GM12878 (cell line): ENCODE measurements around the gene BLACAT1. TPM values are rescaled to one million over a fixed set of nuclear protein-coding genes. Genes with fewer than 3 reads are reported as not detected.
A peak's percentile ranks its signal among the peaks of the same experiment; 100 is the strongest.
"Not testable (repeated sequence)": the region's sequence is repeated elsewhere in the genome, so short reads cannot be mapped to it uniquely, and the experiment has no call there.

Experiments
- ATAC-seq: fragments of 200-7000 bp; cut with Tn5 transposase; 3 replicates; pipeline ENCODE4 v1.9.1; 2020; ENCODE audit warnings: mild to moderate bottlenecking, moderate library complexity
- BruUV-seq: library from RNA; stranded (reverse); fragments of 400-500 nt; replicated peaks from 2 replicates; lab custom pipeline; 2021; lab: Mats Ljungman, UMichigan
- CTCF ChIA-PET: fragments of 300-600 bp; sonication (Branson Sonifier 250); formaldehyde crosslinking; extraction: SDS; loops from one replicate; lab custom pipeline; 2021; ENCODE audit warnings: inconsistent platforms; lab: Yijun Ruan, JAX
- POLR2A ChIA-PET: fragments of 350-600 bp; formaldehyde crosslinking; extraction: SDS; loops from one replicate; lab custom pipeline; 2021; ENCODE audit warnings: inconsistent platforms; lab: Charles Lee
- RAD21 ChIA-PET: fragments of 300-600 bp; sonication (Branson Sonifier 250); formaldehyde crosslinking; loops from one replicate; lab custom pipeline; 2023; ENCODE audit warnings: antibody characterized with exemption; ENCODE audit not compliant: unreplicated experiment; lab: Charles Lee
- SMC1A ChIA-PET: fragments of 300-600 bp; sonication (Branson Sonifier 250); formaldehyde crosslinking; loops from one replicate; lab custom pipeline; 2023; ENCODE audit not compliant: unreplicated experiment, uncharacterized antibody; lab: Charles Lee
- DNase-seq: peaks from one replicate; pipeline ENCODE4 v3.0.0-alpha.2; 2011; ENCODE audit warnings: low read depth, low spot score
- FAIRE-seq: peaks from 3 replicates; lab custom pipeline; 2011; peaks lifted over from hg19 to GRCh38; lab: Jason Lieb, UNC
- H2AFZ ChIP-seq: 2 replicates; pipeline ENCODE4 v1.6.0; 2011; ENCODE audit warnings: low read depth, low read length, control low read depth; ENCODE audit not compliant: control insufficient read depth
- H3K27ac ChIP-seq: 2 replicates; pipeline ENCODE4 v1.5.1; 2011; ENCODE audit warnings: control low read depth; ENCODE audit not compliant: control insufficient read depth, insufficient read depth
- H3K27me3 ChIP-seq, 2 experiments: replicated peaks in 1 of 2; 2 replicates each; pipeline versions ENCODE4 v1.6.0 to v1.6.1; 2011; ENCODE audit warnings: low read length in 1 of 2; ENCODE audit not compliant: control insufficient read depth in 2 of 2, insufficient read depth in 2 of 2
- H3K36me3 ChIP-seq, 2 experiments: 2 replicates each; pipeline ENCODE4 v1.5.1; 2011; ENCODE audit warnings: low read length in 1 of 2; ENCODE audit not compliant: control insufficient read depth in 2 of 2, insufficient read depth in 2 of 2
- H3K4me1 ChIP-seq: 2 replicates; pipeline ENCODE4 v1.6.1; 2011; ENCODE audit warnings: mild to moderate bottlenecking, low read length, moderate library complexity, mixed read lengths; ENCODE audit not compliant: control insufficient read depth, insufficient read depth
- H3K4me2 ChIP-seq: 2 replicates; pipeline ENCODE4 v1.6.0; 2011; ENCODE audit warnings: control low read depth; ENCODE audit not compliant: control insufficient read depth, insufficient read depth
- H3K4me3 ChIP-seq: fragments of 200-600 bp; sonication (generic); 2 replicates; pipeline ENCODE4 v1.5.1; 2016
- H3K79me2 ChIP-seq: 2 replicates; pipeline ENCODE4 v1.6.0; 2011; ENCODE audit warnings: low read length; ENCODE audit not compliant: control insufficient read depth, insufficient read depth
- H3K9ac ChIP-seq: 2 replicates; pipeline ENCODE4 v1.8.0; 2011; ENCODE audit warnings: low read length, control low read depth, mixed read lengths; ENCODE audit not compliant: control insufficient read depth, insufficient read depth
- H3K9me3 ChIP-seq: replicated peaks from 3 replicates; pipeline ENCODE4 v1.5.1; 2011; ENCODE audit warnings: mild to moderate bottlenecking, low read length; ENCODE audit not compliant: control insufficient read depth, insufficient read depth
- H4K20me1 ChIP-seq: 2 replicates; pipeline ENCODE4 v1.6.0; 2011; ENCODE audit not compliant: control insufficient read depth, insufficient read depth
- WGBS: methylation state at CpG from one replicate; pipeline ENCODE4 v1.1.6; 2016; ENCODE audit warnings: low lambda C conversion rate; ENCODE audit not compliant: insufficient replicate concordance, insufficient coverage; ENCODE audit errors: missing lambda C conversion rate; 5-methylcytosine and 5-hydroxymethylcytosine counted together
- in situ Hi-C: fragments of 300-500 bp; cut with MboI; formaldehyde crosslinking; loops from 9 replicates; pipeline ENCODE4 v1.14.3; 2018; ENCODE audit warnings: mixed read lengths
- intact Hi-C: fragments of 100-400 bp; cut with micrococcal nuclease; formaldehyde crosslinking; loops from one replicate; pipeline ENCODE4 v1.14.2; 2022; ENCODE audit not compliant: unreplicated experiment
- microRNA counts: library from miRNA; unstranded; fragments of <30 nt; microRNA quantifications from one replicate; lab custom pipeline; 2016
- microRNA-seq: library from miRNA; unstranded; fragments of <30 nt; microRNA quantifications from one replicate; pipeline ENCODE4, GENCODE V29; 2018
- polyA plus RNA-seq, 11 experiments: library from polyadenylated mRNA; depleted of rRNA in 4 of 11; unstranded in 6 of 11; stranded (reverse) in 5 of 11; fragments of >200 nt; fragmentation: Nextera tagmentation in 4 of 11; fragmentation: Illumina TruSeq in 1 of 11; extraction: Ambion mirVana in 4 of 11; extraction: Trizol in 1 of 11; gene quantifications; 1 replicate in 1 of 11; 2 replicates in 10 of 11; pipeline versions ENCODE4 v1.2.1 to v1.2.3, GENCODE V29; 2011 to 2016; ENCODE audit warnings: inconsistent platforms in 2 of 11, missing spikeins in 2 of 11, low read depth in 1 of 11
- small RNA-seq: library from RNA; depleted of rRNA; stranded (forward); fragments of <200 nt; gene quantifications from one replicate; pipeline ENCODE3, GENCODE V24; 2014
- total RNA-seq, 4 experiments: library from RNA; depleted of rRNA in 3 of 4; stranded (reverse); fragments of >200 nt in 3 of 4; fragmentation: Illumina TruSeq in 1 of 4; extraction: Trizol in 1 of 4; gene quantifications; 2 replicates each; pipeline versions ENCODE4 v1.2.1 to v1.2.3, GENCODE V29; 2013 to 2021

Gene BLACAT1
- total and polyA plus RNA-seq, 10 of the 15 experiments (the other 5 are each of a cell fraction or from before 2014, with no cell fraction given), result 0.04 to 1.6 (median 0.15) TPM; not detected in 1

DNA sequence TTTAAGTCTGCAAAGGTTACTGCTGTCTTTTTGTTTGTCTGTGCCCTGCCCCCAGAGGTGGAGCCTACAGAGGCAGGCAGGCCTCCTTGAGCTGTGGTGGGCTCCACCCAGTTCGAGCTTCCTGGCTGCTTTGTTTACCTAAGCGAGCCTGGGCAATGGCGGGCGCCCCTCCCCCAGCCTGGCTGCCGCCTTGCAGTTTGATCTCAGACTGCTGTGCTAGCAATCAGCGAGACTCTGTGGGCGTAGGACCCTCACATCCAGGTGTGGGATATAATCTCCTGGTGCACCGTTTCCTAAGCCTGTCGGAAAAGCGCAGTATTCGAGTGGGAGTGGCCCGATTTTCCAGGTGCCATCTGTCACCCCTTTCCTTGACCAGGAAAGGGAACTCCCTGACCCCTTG lies 49.6 kb downstream of the BLACAT1 start:
- H3K9ac ChIP-seq, intact Hi-C loops, H3K4me3 ChIP-seq, H3K9me3 ChIP-seq, H3K4me2 ChIP-seq, H3K27ac ChIP-seq, H3K27me3 ChIP-seq, FAIRE-seq, H3K36me3 ChIP-seq, SMC1A ChIA-PET, H2AFZ ChIP-seq, H3K79me2 ChIP-seq, POLR2A ChIA-PET, in situ Hi-C loops, BruUV-seq, ATAC-seq, H3K4me1 ChIP-seq, H4K20me1 ChIP-seq, RAD21 ChIA-PET, DNase-seq: not testable (repeated sequence)
- CTCF ChIA-PET, result interaction anchor here (1.3 to 1.6 kb wide), 3 partner anchors 9 to 79 kb away, joined by 3 to 4 read pairs (median 3); no protein-coding TSS in a partner anchor
- WGBS, result 25% methylated on average over 11 of the region's 12 CpGs

MicroRNA genes within 50 kb of the gene (microRNA counts, 767-probe panel; counts per million panel counts)
- microRNA hsa-miR-135b-5p (lab: Ali Mortazavi, UCI), result 2,507 counts per million, percentile 84 among the panel's probes with 10 or more counts

Small RNAs within 50 kb of the gene (microRNA-seq; reads per million reads assigned to microRNA genes)
- gene MIR135B, result 786 reads per million, percentile 87 among the genes with 10 or more reads in this experiment

Small RNAs within 50 kb of the gene (small RNA-seq; reads per million reads assigned to genes)
- 2.4 reads per million, percentile 68 among the genes with 10 or more reads in this experiment for gene MIR135B

Other genes starting within 250 kb of the BLACAT1 start
Only the 7 nearest of the 8 such genes appear.
- 1.1 and 1.2 TPM in 2 replicates for gene TMCC2, start 228.1 kb downstream of the BLACAT1 start, total RNA-seq (2014; rRNA removed)
- 0.76 and 1.2 TPM in 2 replicates for gene TMCC2, start 228.1 kb downstream of the BLACAT1 start, total RNA-seq (2014; rRNA removed; fragmentation: Illumina TruSeq; extraction: Trizol)
- 2.3 and 2.4 TPM in 2 replicates for gene TMCC2, start 228.1 kb downstream of the BLACAT1 start, total RNA-seq (2021)
- gene TMCC2, start 228.1 kb downstream of the BLACAT1 start, polyA plus RNA-seq (2011; rRNA removed), result 0.76 and 1.6 TPM in 2 replicates
- gene TMCC2, start 228.1 kb downstream of the BLACAT1 start, polyA plus RNA-seq (2014; fragmentation: Illumina TruSeq; extraction: Trizol), result 0.10 and 0.76 TPM in 2 replicates
- gene TMCC2, start 228.1 kb downstream of the BLACAT1 start, polyA plus RNA-seq (2014; fragmentation: Nextera tagmentation; extraction: Ambion mirVana), result under 1 TPM; 0.06 to 0.18 TPM
- 1.7 and 2.1 TPM in 2 replicates for gene TMCC2, start 228.1 kb downstream of the BLACAT1 start, polyA plus RNA-seq (2014; rRNA removed)
- under 1 TPM; 0.42 to 0.47 TPM for gene TMCC2, start 228.1 kb downstream of the BLACAT1 start, polyA plus RNA-seq (2016; fragmentation: Nextera tagmentation; extraction: Ambion mirVana)
- 1.6 and 2.0 TPM in 2 replicates for gene NUAK2, start 134.3 kb downstream of the BLACAT1 start, total RNA-seq (2014; rRNA removed)
- gene NUAK2, start 134.3 kb downstream of the BLACAT1 start, total RNA-seq (2014; rRNA removed; fragmentation: Illumina TruSeq; extraction: Trizol), result 0.83 and 1.2 TPM in 2 replicates
- gene NUAK2, start 134.3 kb downstream of the BLACAT1 start, total RNA-seq (2021), result 3.0 TPM in 2 replicates
- 1.4 and 2.0 TPM in 2 replicates for gene NUAK2, start 134.3 kb downstream of the BLACAT1 start, polyA plus RNA-seq (2011; rRNA removed)
- 0.81 and 1.2 TPM in 2 replicates for gene NUAK2, start 134.3 kb downstream of the BLACAT1 start, polyA plus RNA-seq (2014; fragmentation: Illumina TruSeq; extraction: Trizol)
- under 1 TPM; 0.27 to 0.31 TPM for gene NUAK2, start 134.3 kb downstream of the BLACAT1 start, polyA plus RNA-seq (2014; fragmentation: Nextera tagmentation; extraction: Ambion mirVana)
- 1.1 and 1.4 TPM in 2 replicates for gene NUAK2, start 134.3 kb downstream of the BLACAT1 start, polyA plus RNA-seq (2014; rRNA removed)
- gene NUAK2, start 134.3 kb downstream of the BLACAT1 start, polyA plus RNA-seq (2016; fragmentation: Nextera tagmentation; extraction: Ambion mirVana), result 1 to 10 TPM in 1 of 2 experiments, under 1 TPM in 1; 0.87 to 1.3 TPM
- not detected in 2 replicates for gene KLHDC8A, start 99.1 kb downstream of the BLACAT1 start, total RNA-seq (2014; rRNA removed)
- gene KLHDC8A, start 99.1 kb downstream of the BLACAT1 start, total RNA-seq (2014; rRNA removed; fragmentation: Illumina TruSeq; extraction: Trizol), result not detected in 2 replicates
- not detected in 2 replicates for gene KLHDC8A, start 99.1 kb downstream of the BLACAT1 start, total RNA-seq (2021)
- gene KLHDC8A, start 99.1 kb downstream of the BLACAT1 start, polyA plus RNA-seq (2011; rRNA removed), result not detected in 2 replicates
- gene KLHDC8A, start 99.1 kb downstream of the BLACAT1 start, polyA plus RNA-seq (2014; fragmentation: Illumina TruSeq; extraction: Trizol), result not detected in 2 replicates
- gene KLHDC8A, start 99.1 kb downstream of the BLACAT1 start, polyA plus RNA-seq (2014; fragmentation: Nextera tagmentation; extraction: Ambion mirVana), result not detected
- gene KLHDC8A, start 99.1 kb downstream of the BLACAT1 start, polyA plus RNA-seq (2014; rRNA removed), result not detected in 2 replicates
- not detected for gene KLHDC8A, start 99.1 kb downstream of the BLACAT1 start, polyA plus RNA-seq (2016; fragmentation: Nextera tagmentation; extraction: Ambion mirVana)
- not detected in 2 replicates for gene LEMD1, start 34.0 kb downstream of the BLACAT1 start, total RNA-seq (2014; rRNA removed)
- gene LEMD1, start 34.0 kb downstream of the BLACAT1 start, total RNA-seq (2014; rRNA removed; fragmentation: Illumina TruSeq; extraction: Trizol), result not detected in 2 replicates
- gene LEMD1, start 34.0 kb downstream of the BLACAT1 start, total RNA-seq (2021), result 0.37 TPM in 1 of 2 replicates, not detected in the other
- 1.2 and 1.4 TPM in 2 replicates for gene LEMD1, start 34.0 kb downstream of the BLACAT1 start, polyA plus RNA-seq (2011; rRNA removed)
- not detected in 2 replicates for gene LEMD1, start 34.0 kb downstream of the BLACAT1 start, polyA plus RNA-seq (2014; fragmentation: Illumina TruSeq; extraction: Trizol)
- gene LEMD1, start 34.0 kb downstream of the BLACAT1 start, polyA plus RNA-seq (2014; fragmentation: Nextera tagmentation; extraction: Ambion mirVana), result under 1 TPM; 0.19 to 0.26 TPM
- gene LEMD1, start 34.0 kb downstream of the BLACAT1 start, polyA plus RNA-seq (2014; rRNA removed), result 0.74 TPM in 1 of 2 replicates, not detected in the other
- not detected for gene LEMD1, start 34.0 kb downstream of the BLACAT1 start, polyA plus RNA-seq (2016; fragmentation: Nextera tagmentation; extraction: Ambion mirVana)
- 0.05 and 0.51 TPM in 2 replicates for gene CDK18, start 48.6 kb upstream of the BLACAT1 start, total RNA-seq (2014; rRNA removed)
- gene CDK18, start 48.6 kb upstream of the BLACAT1 start, total RNA-seq (2014; rRNA removed; fragmentation: Illumina TruSeq; extraction: Trizol), result 0.13 and 0.18 TPM in 2 replicates
- gene CDK18, start 48.6 kb upstream of the BLACAT1 start, total RNA-seq (2021), result 0.64 and 0.88 TPM in 2 replicates
- 1.9 and 4.4 TPM in 2 replicates for gene CDK18, start 48.6 kb upstream of the BLACAT1 start, polyA plus RNA-seq (2011; rRNA removed)
- 0.25 TPM in 1 of 2 replicates, not detected in the other for gene CDK18, start 48.6 kb upstream of the BLACAT1 start, polyA plus RNA-seq (2014; fragmentation: Illumina TruSeq; extraction: Trizol)
- gene CDK18, start 48.6 kb upstream of the BLACAT1 start, polyA plus RNA-seq (2014; fragmentation: Nextera tagmentation; extraction: Ambion mirVana), result not detected
- 0.54 and 1.2 TPM in 2 replicates for gene CDK18, start 48.6 kb upstream of the BLACAT1 start, polyA plus RNA-seq (2014; rRNA removed)
- under 1 TPM; 0.40 to 0.58 TPM for gene CDK18, start 48.6 kb upstream of the BLACAT1 start, polyA plus RNA-seq (2016; fragmentation: Nextera tagmentation; extraction: Ambion mirVana)
- 20.1 and 22.5 TPM in 2 replicates for gene ELK4, start 176.0 kb upstream of the BLACAT1 start, total RNA-seq (2014; rRNA removed)
- gene ELK4, start 176.0 kb upstream of the BLACAT1 start, total RNA-seq (2014; rRNA removed; fragmentation: Illumina TruSeq; extraction: Trizol), result 36.2 and 39.0 TPM in 2 replicates
- gene ELK4, start 176.0 kb upstream of the BLACAT1 start, total RNA-seq (2021), result 70.7 and 71.5 TPM in 2 replicates
- 21.8 and 27.6 TPM in 2 replicates for gene ELK4, start 176.0 kb upstream of the BLACAT1 start, polyA plus RNA-seq (2011; rRNA removed)
- 24.6 and 32.2 TPM in 2 replicates for gene ELK4, start 176.0 kb upstream of the BLACAT1 start, polyA plus RNA-seq (2014; fragmentation: Illumina TruSeq; extraction: Trizol)
- gene ELK4, start 176.0 kb upstream of the BLACAT1 start, polyA plus RNA-seq (2014; fragmentation: Nextera tagmentation; extraction: Ambion mirVana), result 10 to 100 TPM in 1 of 2 experiments, 1 to 10 TPM in 1; 5.2 to 11.9 TPM
- 13.6 and 16.8 TPM in 2 replicates for gene ELK4, start 176.0 kb upstream of the BLACAT1 start, polyA plus RNA-seq (2014; rRNA removed)
- 1 to 10 TPM; 6.5 to 8.7 TPM for gene ELK4, start 176.0 kb upstream of the BLACAT1 start, polyA plus RNA-seq (2016; fragmentation: Nextera tagmentation; extraction: Ambion mirVana)
- 8.8 and 10.3 TPM in 2 replicates for gene SLC45A3, start 224.5 kb upstream of the BLACAT1 start, total RNA-seq (2014; rRNA removed)
- gene SLC45A3, start 224.5 kb upstream of the BLACAT1 start, total RNA-seq (2014; rRNA removed; fragmentation: Illumina TruSeq; extraction: Trizol), result 3.8 and 4.4 TPM in 2 replicates
- gene SLC45A3, start 224.5 kb upstream of the BLACAT1 start, total RNA-seq (2021), result 9.8 and 9.9 TPM in 2 replicates
- 6.5 and 10.2 TPM in 2 replicates for gene SLC45A3, start 224.5 kb upstream of the BLACAT1 start, polyA plus RNA-seq (2011; rRNA removed)
- gene SLC45A3, start 224.5 kb upstream of the BLACAT1 start, polyA plus RNA-seq (2014; fragmentation: Illumina TruSeq; extraction: Trizol), result 3.7 and 3.9 TPM in 2 replicates
- gene SLC45A3, start 224.5 kb upstream of the BLACAT1 start, polyA plus RNA-seq (2014; fragmentation: Nextera tagmentation; extraction: Ambion mirVana), result under 1 TPM; 0.26 to 0.60 TPM
- 7.2 and 7.5 TPM in 2 replicates for gene SLC45A3, start 224.5 kb upstream of the BLACAT1 start, polyA plus RNA-seq (2014; rRNA removed)
- 1 to 10 TPM; 1.2 to 1.4 TPM for gene SLC45A3, start 224.5 kb upstream of the BLACAT1 start, polyA plus RNA-seq (2016; fragmentation: Nextera tagmentation; extraction: Ambion mirVana)